ENCODE data around the gene OMP. TPM values are rescaled to one million over a fixed set of nuclear protein-coding genes. Genes with fewer than 3 reads are reported as not detected.

OMP gene
- not detected for total RNA-seq
- not detected for polyA plus RNA-seq

GRCh38 chr11:77102246-77103210 is at the start of gene OMP:
Gene OMP (plus strand): TSS chr11:77102840. CDS start chr11:77102840, 0 bp downstream.
- no peaks in the 10 kb centered on the region for H3K4me1 Mint-ChIP-seq
- H3K4me3 Mint-ChIP-seq = no peak within 1 kb of the TSS
- Histone ChIP-seq H3K4me3 (ENCODE audit: low read length) (no peak within 1 kb of the TSS), H3K4me1 (ENCODE audit: insufficient read depth, low read length) (no peaks in the 10 kb centered on the region), H3K36me3 (ENCODE audit: insufficient read depth, low read length) (no peaks in the 10 kb centered on the region), H3K9me3 (ENCODE audit: low read length) (no peaks in the 10 kb centered on the region), H3K27ac (ENCODE audit: low read depth, low read length) (no peak within 1 kb of the TSS), H3K27me3 (ENCODE audit: insufficient read depth, low read length, poor library complexity, severe bottlenecking) (no peaks in the 10 kb centered on the region)
- no peaks in the 10 kb centered on the region for H3K36me3 Mint-ChIP-seq
- peaks cover 0 to 2% (median 0%) of the 10 kb centered on the region in 5 donors for H3K9me3 Mint-ChIP-seq
- DNase-seq = no peak
- ChIA-PET POLR2A (no interaction called here), CTCF (interaction anchor here (1.2 to 2.1 kb wide), 3 partner anchors 9 to 55 kb away, joined by 3 to 6 read pairs (median 4); no protein-coding TSS in a partner anchor)
- H3K27me3 Mint-ChIP-seq = no peaks in the 10 kb centered on the region
- H3K27ac Mint-ChIP-seq = peak within 1 kb of the TSS in 1 of 8 donors; percentile 14

DNA sequence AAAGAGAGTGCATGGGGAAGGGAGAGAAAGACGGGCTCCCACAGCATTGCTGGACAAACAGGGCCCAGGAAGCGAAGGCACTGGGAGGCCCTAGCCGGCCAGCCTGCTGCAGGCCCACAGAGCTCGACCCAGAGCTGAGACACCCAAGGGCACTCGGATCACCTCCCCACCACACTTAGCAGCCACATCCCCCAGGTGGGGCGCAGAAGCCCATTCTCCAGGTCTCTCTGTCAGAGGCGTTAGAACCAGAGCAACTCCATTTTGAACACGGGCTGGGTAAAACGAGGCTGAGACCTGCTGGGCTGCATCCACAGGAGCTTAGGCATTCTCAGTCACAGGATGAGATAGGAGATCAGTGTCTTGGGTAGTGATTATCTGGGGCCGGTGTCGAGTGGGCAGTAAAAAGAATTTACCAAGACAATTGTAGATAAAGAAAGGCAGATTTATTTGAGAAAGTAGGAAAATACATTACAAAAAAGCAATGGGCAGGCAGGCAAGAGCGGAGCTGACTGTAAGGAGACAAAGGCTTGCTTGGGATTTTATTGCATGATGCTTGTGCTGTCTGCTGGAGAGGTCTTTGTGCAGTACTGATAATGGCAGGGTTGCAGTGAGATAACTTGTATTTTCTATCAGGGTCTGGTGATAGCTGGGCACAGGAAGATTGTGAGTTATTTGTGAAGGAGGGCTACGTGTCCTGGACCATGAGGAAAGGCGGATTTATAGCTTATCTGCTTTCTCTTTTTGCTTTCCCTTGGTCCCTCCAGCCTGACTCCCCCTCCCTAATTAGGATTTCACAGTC is 49.2 kb upstream of the OMP start:
- no peaks in the 10 kb centered on the region for H3K9me3 ChIP-seq (ENCODE audit: low read length)
- POLR2A ChIA-PET = no interaction called here
- no peak overlapping the region for H3K27ac ChIP-seq (ENCODE audit: low read depth, low read length)
- Mint-ChIP-seq H3K27ac (no peak overlapping the region), H3K36me3 (peaks cover 0 to 7% (median 2%) of the 10 kb centered on the region in 3 donors), H3K27me3 (peaks cover 0 to 2% of the 10 kb centered on the region in 2 donors), H3K4me3 (no peak overlapping the region), H3K9me3 (peaks cover 6 to 13% (median 9%) of the 10 kb centered on the region in 5 donors), H3K4me1 (no peaks in the 10 kb centered on the region)
- DNase-seq = no peak
- no peak overlapping the region for H3K4me3 ChIP-seq (ENCODE audit: low read length)
- H3K27me3 ChIP-seq (ENCODE audit: insufficient read depth, low read length, poor library complexity, severe bottlenecking) = no peaks in the 10 kb centered on the region
- CTCF ChIA-PET = interaction anchor here (2.1 to 4.7 kb wide), 2 partner anchors 10 to 37 kb away, joined by 9 to 19 read pairs; no protein-coding TSS in a partner anchor
- H3K36me3 ChIP-seq (ENCODE audit: insufficient read depth, low read length) = no peaks in the 10 kb centered on the region
- H3K4me1 ChIP-seq (ENCODE audit: insufficient read depth, low read length) = no peaks in the 10 kb centered on the region

GRCh38 chr11:77054084-77054483 is 48.6 kb upstream of the OMP start:
- ChIA-PET POLR2A (no interaction called here), CTCF (interaction anchor here (0.7 to 4.7 kb wide), 3 partner anchors 9 to 37 kb away, joined by 3 to 19 read pairs (median 9); no protein-coding TSS in a partner anchor)
- Mint-ChIP-seq H3K27me3 (peaks cover 0 to 2% of the 10 kb centered on the region in 2 donors), H3K4me1 (no peaks in the 10 kb centered on the region), H3K9me3 (peaks cover 6 to 13% (median 9%) of the 10 kb centered on the region in 5 donors), H3K27ac (no peak overlapping the region), H3K36me3 (peaks cover 0 to 7% (median 2%) of the 10 kb centered on the region in 3 donors), H3K4me3 (no peak overlapping the region)
- no peaks in the 10 kb centered on the region for H3K4me1 ChIP-seq (ENCODE audit: insufficient read depth, low read length)
- no peaks in the 10 kb centered on the region for H3K36me3 ChIP-seq (ENCODE audit: insufficient read depth, low read length)
- no peaks in the 10 kb centered on the region for H3K9me3 ChIP-seq (ENCODE audit: low read length)
- no peak for DNase-seq
- H3K27ac ChIP-seq (ENCODE audit: low read depth, low read length) = no peak overlapping the region
- H3K27me3 ChIP-seq (ENCODE audit: insufficient read depth, low read length, poor library complexity, severe bottlenecking) = no peaks in the 10 kb centered on the region
- no peak overlapping the region for H3K4me3 ChIP-seq (ENCODE audit: low read length)

GRCh38 chr11:77055101-77055561 is 47.5 kb upstream of the OMP start:
- POLR2A ChIA-PET = no interaction called here
- peaks cover 0 to 7% (median 2%) of the 10 kb centered on the region in 3 donors for H3K36me3 Mint-ChIP-seq

DNA sequence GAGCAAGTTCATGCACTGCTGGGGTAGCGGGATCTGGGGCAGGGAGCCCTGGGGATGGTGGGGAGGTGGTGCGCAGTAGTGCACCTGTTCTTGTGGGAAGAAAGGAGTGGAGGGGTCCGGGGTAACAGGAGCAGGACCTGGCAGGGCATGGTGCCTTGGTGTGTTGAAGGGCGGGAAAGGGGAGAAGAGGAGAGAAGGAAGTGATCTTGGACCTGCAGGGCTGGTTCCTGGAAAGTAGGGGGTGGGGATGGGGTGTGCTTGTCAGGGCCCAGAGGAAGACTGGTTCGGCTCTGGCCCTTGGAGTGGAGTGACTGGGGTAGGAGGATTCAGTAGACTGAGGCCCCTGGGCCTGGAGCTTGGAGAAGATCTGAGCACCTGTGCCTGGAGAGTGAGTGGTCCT is 46.7 kb upstream of the OMP start:
- Histone ChIP-seq H3K27ac (ENCODE audit: low read depth, low read length) (no peak overlapping the region), H3K4me1 (ENCODE audit: insufficient read depth, low read length) (no peaks in the 10 kb centered on the region), H3K27me3 (ENCODE audit: insufficient read depth, low read length, poor library complexity, severe bottlenecking) (no peaks in the 10 kb centered on the region), H3K36me3 (ENCODE audit: insufficient read depth, low read length) (no peaks in the 10 kb centered on the region), H3K4me3 (ENCODE audit: low read length) (no peak overlapping the region), H3K9me3 (ENCODE audit: low read length) (no peaks in the 10 kb centered on the region)
- Mint-ChIP-seq H3K4me3 (peak overlapping the region in 1 of 7 donors; percentile 59), H3K9me3 (peaks cover 6 to 13% (median 9%) of the 10 kb centered on the region in 5 donors), H3K4me1 (no peaks in the 10 kb centered on the region), H3K36me3 (peaks cover 0 to 11% (median 2%) of the 10 kb centered on the region in 3 donors), H3K27ac (no peak overlapping the region), H3K27me3 (peaks cover 2 to 8% of the 10 kb centered on the region in 2 donors)
- ChIA-PET CTCF (interaction anchor here (1.9 kb wide), 1 partner anchor 36 kb away, joined by 7 read pairs; no protein-coding TSS in a partner anchor), POLR2A (no interaction called here)
- no peak for DNase-seq

More at GRCh38 chr11:77055101-77055561, 47.5 kb upstream of the OMP start:
- Histone ChIP-seq H3K27me3 (ENCODE audit: insufficient read depth, low read length, poor library complexity, severe bottlenecking) (no peaks in the 10 kb centered on the region), H3K4me1 (ENCODE audit: insufficient read depth, low read length) (no peaks in the 10 kb centered on the region), H3K36me3 (ENCODE audit: insufficient read depth, low read length) (no peaks in the 10 kb centered on the region), H3K27ac (ENCODE audit: low read depth, low read length) (no peak overlapping the region), H3K9me3 (ENCODE audit: low read length) (no peaks in the 10 kb centered on the region), H3K4me3 (ENCODE audit: low read length) (no peak overlapping the region)
- DNase-seq = no peak
- Mint-ChIP-seq H3K9me3 (peaks cover 6 to 13% (median 9%) of the 10 kb centered on the region in 5 donors), H3K4me3 (no peak overlapping the region), H3K27me3 (peaks cover 0 to 2% of the 10 kb centered on the region in 2 donors), H3K27ac (no peak overlapping the region), H3K4me1 (no peaks in the 10 kb centered on the region)
- CTCF ChIA-PET = interaction anchor here (1.9 kb wide), 1 partner anchor 36 kb away, joined by 7 read pairs; no protein-coding TSS in a partner anchor

DNA sequence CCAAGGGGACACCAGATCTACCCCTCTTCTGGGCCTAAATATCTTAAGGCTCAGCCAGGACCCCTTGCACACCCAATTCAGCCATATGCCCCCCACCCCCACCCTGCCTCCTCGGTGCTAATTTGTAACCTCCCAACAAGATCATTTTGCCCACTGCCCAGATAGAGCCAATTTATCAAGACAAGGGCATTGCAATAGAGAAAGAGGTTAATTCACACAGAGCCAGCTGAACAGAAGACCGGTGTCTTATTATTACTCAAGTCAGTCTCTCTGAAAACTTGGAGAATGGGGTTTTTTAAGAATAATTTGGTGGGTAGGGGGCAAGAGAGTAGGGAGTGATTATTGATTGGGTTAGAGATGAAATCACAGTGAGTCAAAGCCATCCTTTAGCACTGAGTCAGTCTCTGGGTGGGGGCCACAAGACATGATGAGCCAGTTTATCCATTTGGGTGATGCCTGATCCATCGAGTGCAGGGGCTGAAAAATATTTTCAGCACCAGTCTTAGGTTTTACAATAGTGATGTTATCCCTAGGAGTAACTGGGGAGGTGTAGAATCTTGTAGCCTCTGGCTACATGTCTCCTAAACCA is 45.7 kb upstream of the OMP start:
- peaks cover 0 to 16% (median 2%) of the 10 kb centered on the region in 3 donors for H3K36me3 Mint-ChIP-seq
- peaks cover 2 to 8% of the 10 kb centered on the region in 2 donors for H3K27me3 Mint-ChIP-seq
- ChIA-PET CTCF (interaction anchor here (3.4 kb wide), 1 partner anchor 9 kb away, joined by 8 read pairs; no protein-coding TSS in a partner anchor), POLR2A (no interaction called here)
- no peak overlapping the region for H3K27ac Mint-ChIP-seq
- H3K9me3 Mint-ChIP-seq = peaks cover 9 to 16% (median 12%) of the 10 kb centered on the region in 5 donors
- no peaks in the 10 kb centered on the region for H3K27me3 ChIP-seq (ENCODE audit: insufficient read depth, low read length, poor library complexity, severe bottlenecking)
- H3K27ac ChIP-seq (ENCODE audit: low read depth, low read length) = no peak overlapping the region
- H3K4me3 ChIP-seq (ENCODE audit: low read length) = no peak overlapping the region
- H3K4me3 Mint-ChIP-seq = no peak overlapping the region
- no peaks in the 10 kb centered on the region for H3K9me3 ChIP-seq (ENCODE audit: low read length)
- DNase-seq = no peak
- H3K4me1 Mint-ChIP-seq = no peaks in the 10 kb centered on the region
- H3K36me3 ChIP-seq (ENCODE audit: insufficient read depth, low read length) = no peaks in the 10 kb centered on the region
- no peaks in the 10 kb centered on the region for H3K4me1 ChIP-seq (ENCODE audit: insufficient read depth, low read length)

- H3K27me3 Mint-ChIP-seq = peaks cover 2 to 11% of the 10 kb centered on the region in 2 donors
- H3K4me3 Mint-ChIP-seq = no peak overlapping the region
- H3K36me3 Mint-ChIP-seq = peaks cover 0 to 16% (median 2%) of the 10 kb centered on the region in 3 donors
- ChIA-PET POLR2A (no interaction called here), CTCF (interaction anchor here (0.8 to 3.4 kb wide), 4 partner anchors 10 to 34 kb away, joined by 3 to 8 read pairs (median 3); no protein-coding TSS in a partner anchor)
- no peaks in the 10 kb centered on the region for H3K4me1 ChIP-seq (ENCODE audit: insufficient read depth, low read length)
- DNase-seq = no peak
- no peaks in the 10 kb centered on the region for H3K36me3 ChIP-seq (ENCODE audit: insufficient read depth, low read length)
- H3K4me3 ChIP-seq (ENCODE audit: low read length) = no peak overlapping the region
- no peak overlapping the region for H3K27ac ChIP-seq (ENCODE audit: low read depth, low read length)
- H3K9me3 Mint-ChIP-seq = peaks cover 9 to 16% (median 13%) of the 10 kb centered on the region in 5 donors
- no peak overlapping the region for H3K27ac Mint-ChIP-seq
- H3K4me1 Mint-ChIP-seq = no peaks in the 10 kb centered on the region
- H3K9me3 ChIP-seq (ENCODE audit: low read length) = no peaks in the 10 kb centered on the region
- H3K27me3 ChIP-seq (ENCODE audit: insufficient read depth, low read length, poor library complexity, severe bottlenecking) = no peaks in the 10 kb centered on the region
These were observed 44.6 kb upstream of the OMP start for GRCh38 chr11:77057938-77058474.

Measured in CD8-positive, alpha-beta memory T cell (primary cell).